ENCODE measurements around the gene PITX1. TPM values are rescaled to one million over a fixed set of nuclear protein-coding genes. Genes with fewer than 3 reads are reported as not detected.

PITX1 gene
- polyA plus RNA-seq, 3 donors = not detected

- no peak overlapping the region for H3K4me3 ChIP-seq (replicated peaks in 1 of 3; ENCODE audit: low read depth in 2 of 3, low read length in 3 of 3)
- no peak for TF ChIP-seq CTCF (IDR thresholded peaks at IDR 0.05)
- H3K4me2 ChIP-seq (replicated peaks; ENCODE audit: extremely low read depth, low read length, poor library complexity, severe bottlenecking) = no peak overlapping the region
- Mint-ChIP-seq H3K9me3 (no peaks in the 10 kb centered on the region), H3K27ac (no peak overlapping the region), H3K4me1 (no peaks in the 10 kb centered on the region), H3K27me3 (ENCODE audit: low read depth in 3 of 3) (peaks cover 19 to 33% (median 21%) of the 10 kb centered on the region in 3 donors), H3K4me3 (no peak overlapping the region), H3K36me3 (no peaks in the 10 kb centered on the region)
- intact Hi-C loops (cut with micrococcal nuclease) = no loop called here
- H2AFZ ChIP-seq (ENCODE audit: insufficient read depth, low read depth, low read length, poor library complexity, severe bottlenecking) = no peak overlapping the region
- H3K79me2 ChIP-seq (ENCODE audit: insufficient read depth, low read length) = no peaks in the 10 kb centered on the region
- H3K27ac ChIP-seq (ENCODE audit: low read depth in 1 of 2, low read length in 2 of 2) = no peak overlapping the region
- H3K27me3 ChIP-seq (ENCODE audit: control insufficient read depth in 2 of 2, insufficient read depth in 2 of 2, low read length in 2 of 2) = no peaks in the 10 kb centered on the region
- no peaks in the 10 kb centered on the region for H3K4me1 ChIP-seq (ENCODE audit: control insufficient read depth in 1 of 2, insufficient read depth in 2 of 2, low read length in 2 of 2)
- no peak for DNase-seq
- no peak overlapping the region for H3K9ac ChIP-seq (ENCODE audit: insufficient read depth, low read length, poor library complexity, severe bottlenecking)
- 92% methylated on average over 2 of the region's 4 CpGs for WGBS (ENCODE audit: insufficient coverage)
- H3K9me3 ChIP-seq (replicated peaks in 1 of 2; ENCODE audit: control insufficient read depth in 1 of 2, insufficient read depth in 1 of 2, low read length in 2 of 2) = no peaks in the 10 kb centered on the region
- H4K20me1 ChIP-seq (ENCODE audit: insufficient read depth, low read length) = no peaks in the 10 kb centered on the region
- H3K36me3 ChIP-seq (replicated peaks in 1 of 2; ENCODE audit: control insufficient read depth in 1 of 2, insufficient read depth in 2 of 2, low read length in 2 of 2) = no peaks in the 10 kb centered on the region
These were observed 30.2 kb upstream of the PITX1 start for GRCh38 chr5:135064235-135064570.

GRCh38 chr5:135063511-135064234 lies 29.6 kb upstream of the PITX1 start:
- H3K4me1 ChIP-seq (ENCODE audit: control insufficient read depth in 1 of 2, insufficient read depth in 2 of 2, low read length in 2 of 2) = no peaks in the 10 kb centered on the region
- H3K4me1 Mint-ChIP-seq = no peaks in the 10 kb centered on the region
- H3K9me3 ChIP-seq (replicated peaks in 1 of 2; ENCODE audit: control insufficient read depth in 1 of 2, insufficient read depth in 1 of 2, low read length in 2 of 2) = no peaks in the 10 kb centered on the region
- H3K27me3 ChIP-seq (ENCODE audit: control insufficient read depth in 2 of 2, insufficient read depth in 2 of 2, low read length in 2 of 2) = no peaks in the 10 kb centered on the region
- no peak overlapping the region for H3K4me2 ChIP-seq (replicated peaks; ENCODE audit: extremely low read depth, low read length, poor library complexity, severe bottlenecking)
- no peaks in the 10 kb centered on the region for H3K9me3 Mint-ChIP-seq
- H3K4me3 Mint-ChIP-seq = no peak overlapping the region
- H3K4me3 ChIP-seq (replicated peaks in 1 of 3; ENCODE audit: low read depth in 2 of 3, low read length in 3 of 3) = no peak overlapping the region
- intact Hi-C loops (cut with micrococcal nuclease) = no loop called here
- H3K36me3 ChIP-seq (replicated peaks in 1 of 2; ENCODE audit: control insufficient read depth in 1 of 2, insufficient read depth in 2 of 2, low read length in 2 of 2) = no peaks in the 10 kb centered on the region
- WGBS (ENCODE audit: insufficient coverage) = 83% methylated on average over 10 of the region's 14 CpGs
- H3K27ac Mint-ChIP-seq = no peak overlapping the region
- H3K79me2 ChIP-seq (ENCODE audit: insufficient read depth, low read length) = no peaks in the 10 kb centered on the region
- H3K27ac ChIP-seq (ENCODE audit: low read depth in 1 of 2, low read length in 2 of 2) = no peak overlapping the region
- H4K20me1 ChIP-seq (ENCODE audit: insufficient read depth, low read length) = no peaks in the 10 kb centered on the region
- peaks cover 21 to 33% (median 24%) of the 10 kb centered on the region in 3 donors for H3K27me3 Mint-ChIP-seq (ENCODE audit: low read depth in 3 of 3)
- no peak for TF ChIP-seq CTCF (IDR thresholded peaks at IDR 0.05)
- DNase-seq = no peak
- H3K36me3 Mint-ChIP-seq = no peaks in the 10 kb centered on the region
- H3K9ac ChIP-seq (ENCODE audit: insufficient read depth, low read length, poor library complexity, severe bottlenecking) = no peak overlapping the region
- no peak overlapping the region for H2AFZ ChIP-seq (ENCODE audit: insufficient read depth, low read depth, low read length, poor library complexity, severe bottlenecking)
